DMS79 (cell line): Measurements from ENCODE around the gene MYO1H.
"Not testable (repeated sequence)": the region's sequence is repeated elsewhere in the genome, so short reads cannot be mapped to it uniquely, and the experiment has no call there.

ENCODE experiments used
- DNase-seq: peaks from one replicate; lab custom pipeline; 2025; lab: John Stamatoyannopoulos, UW

Gene MYO1H

DNA sequence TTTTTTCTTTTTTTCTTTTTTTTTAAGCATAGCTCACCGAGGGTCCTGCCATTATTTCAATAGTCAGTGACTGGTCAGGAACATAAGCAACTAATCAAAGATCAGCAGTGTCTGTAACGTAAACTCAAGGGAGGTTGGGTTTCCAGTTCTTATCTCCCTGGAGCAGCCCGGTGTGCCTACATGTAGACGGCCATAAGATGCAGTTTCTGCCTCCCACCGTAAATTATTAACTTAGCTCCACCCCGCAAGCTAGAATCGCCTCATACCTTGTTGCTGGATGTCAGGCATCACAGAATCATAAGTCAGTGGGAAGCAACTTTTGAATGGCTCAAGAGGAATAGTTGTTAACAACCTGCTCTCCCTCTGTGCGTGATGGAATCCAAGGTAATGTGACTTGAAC lies at the start of gene MYO1H:
TSS of gene MYO1H (plus strand) at position 312 of the 400 bp plus-strand sequence. CDS start at position 373, 61 bp downstream.
- no peak for DNase-seq

- DNase-seq, result no peak
Measured at GRCh38 chr12:109299849-109300248, 47.9 kb upstream of the MYO1H start.

DNA sequence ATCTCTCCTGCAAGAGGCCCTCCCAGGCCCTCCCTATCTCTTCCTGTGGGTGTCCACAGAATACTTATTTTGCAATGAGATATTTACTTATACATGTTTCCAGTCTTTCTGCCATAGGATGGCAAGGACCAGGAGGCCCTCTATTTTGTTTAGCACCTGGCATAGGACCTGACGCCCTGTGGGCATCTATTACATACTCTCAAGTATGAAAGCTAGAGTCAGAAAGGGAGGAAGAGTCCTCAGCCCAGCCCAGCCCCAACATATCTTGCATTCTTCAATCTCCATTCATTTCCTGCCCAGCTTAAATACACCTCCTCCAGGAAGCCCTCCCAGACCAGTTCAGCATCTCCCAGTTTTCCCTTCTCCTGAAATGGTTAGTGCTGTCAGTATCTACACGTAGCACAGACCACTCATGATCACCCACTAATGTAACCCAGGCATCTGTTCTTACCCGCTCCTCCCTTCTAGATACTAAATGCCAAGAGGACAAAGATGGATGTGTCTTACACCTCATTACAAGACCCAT lies 46.0 kb upstream of the MYO1H start:
- DNase-seq, result no peak

- DNase-seq, result no peak
Measured at GRCh38 chr12:109302358-109302757, 45.3 kb upstream of the MYO1H start.

GRCh38 chr12:109302770-109303169 lies 44.9 kb upstream of the MYO1H start:
- DNase-seq, result no peak

DNA sequence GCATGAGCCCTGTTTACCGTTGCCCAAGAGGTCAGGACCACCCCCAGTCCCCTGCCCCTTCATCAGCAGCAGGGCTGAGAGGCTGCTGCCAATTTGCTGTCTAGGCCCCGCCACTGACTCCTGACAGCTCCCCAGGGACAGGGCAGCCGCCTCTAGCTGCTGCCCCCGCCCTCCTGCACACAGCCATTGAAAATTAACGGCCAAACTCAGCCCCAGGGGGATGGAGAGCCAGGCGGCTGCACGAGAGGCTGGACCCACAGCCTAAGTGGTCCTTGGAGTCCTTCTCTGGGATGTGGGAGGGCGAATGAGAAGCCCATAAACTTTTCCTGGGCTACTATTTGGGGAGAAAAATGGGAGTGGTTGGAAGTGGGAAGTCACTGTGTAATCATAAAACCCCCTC lies 43.2 kb upstream of the MYO1H start:
- DNase-seq, result peak; percentile 38

DNA sequence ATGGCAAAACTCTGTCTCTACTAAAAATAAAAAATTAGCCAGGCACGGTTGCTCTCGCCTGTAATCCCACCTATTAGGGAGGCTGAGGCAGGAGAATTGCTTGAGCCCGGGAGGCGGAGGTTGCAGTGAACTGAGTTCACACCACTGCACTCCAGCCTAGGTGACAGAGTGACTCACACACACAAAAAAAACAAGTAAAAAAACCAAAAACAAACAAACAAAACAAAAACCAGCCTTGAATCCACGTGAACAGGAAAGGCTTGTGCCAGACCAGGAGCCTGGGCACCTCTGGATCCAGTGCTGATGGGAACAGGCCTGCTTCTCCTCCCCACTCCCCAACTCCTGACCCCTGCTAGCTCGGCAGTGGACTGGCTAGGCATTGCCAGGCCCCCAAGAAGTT lies 42.2 kb upstream of the MYO1H start:
- DNase-seq, result no peak

GRCh38 chr12:109307051-109307450 lies 40.6 kb upstream of the MYO1H start:
- no peak for DNase-seq

DNA sequence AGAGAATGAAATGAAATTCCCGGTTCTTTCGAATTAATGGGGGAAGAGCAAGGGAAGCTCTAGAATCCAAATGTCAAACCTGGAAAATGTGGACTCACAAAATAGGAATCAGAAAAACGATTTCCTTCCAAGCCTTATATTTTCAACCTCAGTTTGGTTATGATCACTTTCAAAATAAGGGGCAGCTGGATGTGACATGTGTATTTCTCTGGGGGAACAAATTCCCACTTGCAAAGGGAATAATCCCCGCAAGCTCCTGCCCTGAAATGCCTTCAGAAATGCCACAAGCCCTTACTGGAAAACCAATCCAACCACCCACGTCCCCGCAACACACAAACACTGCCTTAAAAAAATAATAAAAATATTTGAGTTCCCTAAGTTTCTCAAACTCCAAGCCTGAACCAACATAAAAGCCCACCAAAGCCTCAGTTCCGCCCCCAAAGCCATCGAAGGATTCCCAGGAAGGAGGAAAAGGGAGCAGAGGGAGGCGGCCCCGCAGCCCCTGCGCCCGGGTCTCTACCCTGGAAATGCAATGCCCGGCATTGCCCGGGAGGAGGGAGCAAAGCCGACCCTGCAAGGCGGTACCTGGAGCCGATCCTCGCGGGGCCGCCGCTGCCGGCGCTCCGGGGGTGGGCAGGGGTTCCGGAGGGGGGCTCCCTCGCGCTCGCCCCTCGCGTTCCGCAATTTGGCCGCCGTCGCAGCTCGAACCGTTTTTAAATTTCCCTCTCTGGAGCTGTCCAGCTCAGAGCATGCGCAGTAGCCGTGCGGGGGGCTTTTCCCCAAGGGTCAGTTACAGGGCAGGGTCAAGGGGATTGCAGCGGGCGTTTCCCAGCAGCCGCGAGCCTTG lies 38.9 kb upstream of the MYO1H start, which contains the start of gene FOXN4:
TSS of gene FOXN4 (minus strand) at position 751 of the 847 bp plus-strand sequence. CDS start 963 bp downstream, outside the sequence.
- DNase-seq, result no peak

DNA sequence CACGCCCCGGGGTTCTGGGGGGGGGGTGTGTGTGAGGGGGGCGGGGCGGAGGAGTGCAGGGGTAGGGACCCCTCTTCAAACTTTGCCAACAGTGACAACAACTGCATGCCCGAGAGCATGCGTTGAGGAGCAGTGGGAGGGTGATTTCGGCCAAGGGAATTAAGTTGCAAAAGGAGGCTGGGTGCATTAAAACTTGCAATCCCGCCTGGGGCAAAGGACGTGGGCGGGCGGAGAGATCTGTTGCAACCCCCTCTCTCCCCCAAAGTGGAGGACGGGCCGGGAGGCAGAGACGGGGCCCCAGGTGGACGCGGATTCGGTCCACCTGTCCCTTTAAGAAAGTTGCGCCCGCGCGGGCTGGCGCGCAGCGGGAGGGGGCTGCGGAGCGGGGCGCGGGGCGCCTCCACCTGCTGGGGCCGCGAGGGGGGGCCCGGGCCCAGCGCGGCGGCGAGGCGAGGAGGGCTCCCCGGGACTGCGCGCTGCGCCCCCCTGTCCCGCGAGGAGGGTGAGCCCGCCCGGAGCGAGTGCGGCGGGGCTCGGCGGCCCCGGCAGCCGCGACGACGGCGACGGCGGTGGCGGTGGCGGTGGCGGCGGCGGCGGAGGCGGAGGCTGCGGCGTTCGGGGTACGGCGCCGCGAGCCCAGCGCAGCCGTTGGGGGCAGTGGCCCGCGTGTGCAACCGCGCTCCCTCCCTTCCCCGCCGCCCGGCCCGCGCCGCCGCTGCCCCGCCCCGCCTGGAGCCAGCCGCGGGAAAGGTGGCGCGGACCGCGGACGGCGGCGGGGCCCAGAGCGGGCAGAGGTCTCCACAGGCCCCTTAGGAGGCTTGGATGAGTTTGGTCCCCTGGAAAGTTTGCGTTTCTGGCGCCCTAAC lies 38.1 kb upstream of the MYO1H start:
- DNase-seq, result no peak

DNA sequence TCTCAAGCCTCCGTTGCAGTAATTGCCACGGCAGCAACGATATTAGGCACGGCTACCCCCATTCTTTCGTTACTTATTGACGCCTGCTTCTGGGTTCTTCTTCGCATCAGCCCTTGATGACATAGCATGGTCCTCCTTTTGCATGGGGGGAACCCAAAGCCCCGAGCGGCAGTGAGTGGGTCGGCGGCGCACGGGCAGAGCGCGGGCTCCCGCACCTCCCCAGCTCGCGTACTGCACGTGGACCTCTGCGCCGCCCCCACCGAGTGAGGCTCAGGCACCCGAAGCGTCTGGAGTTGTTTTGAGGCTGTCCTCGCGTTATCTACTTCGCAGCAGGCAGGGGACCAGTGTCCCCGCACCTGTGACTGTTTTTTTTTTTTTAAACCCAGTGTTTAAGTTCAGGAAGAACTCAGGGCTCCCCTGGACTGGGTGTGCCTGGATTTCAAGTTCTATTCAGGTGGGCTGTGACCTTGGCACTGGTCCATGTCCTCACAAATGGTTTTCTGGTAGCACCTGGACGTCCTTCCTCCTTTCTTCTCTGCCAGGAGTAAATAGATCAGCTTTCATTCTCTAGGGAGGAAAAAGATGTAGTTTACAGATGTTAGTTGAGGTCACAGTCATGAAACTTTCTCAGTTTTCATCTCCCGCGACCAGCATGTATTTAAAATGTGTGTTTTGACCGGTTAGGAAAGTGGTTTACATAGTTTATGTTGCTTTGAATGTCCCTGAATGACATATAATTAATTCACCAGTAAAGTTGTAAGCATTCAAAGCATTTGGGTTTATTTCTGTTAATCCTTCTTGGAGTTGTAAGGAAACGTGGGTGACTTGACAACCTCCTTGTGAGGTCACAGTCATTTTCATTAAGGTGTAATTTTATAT lies 37.2 kb upstream of the MYO1H start:
- peak; percentile 44 for DNase-seq

DNA sequence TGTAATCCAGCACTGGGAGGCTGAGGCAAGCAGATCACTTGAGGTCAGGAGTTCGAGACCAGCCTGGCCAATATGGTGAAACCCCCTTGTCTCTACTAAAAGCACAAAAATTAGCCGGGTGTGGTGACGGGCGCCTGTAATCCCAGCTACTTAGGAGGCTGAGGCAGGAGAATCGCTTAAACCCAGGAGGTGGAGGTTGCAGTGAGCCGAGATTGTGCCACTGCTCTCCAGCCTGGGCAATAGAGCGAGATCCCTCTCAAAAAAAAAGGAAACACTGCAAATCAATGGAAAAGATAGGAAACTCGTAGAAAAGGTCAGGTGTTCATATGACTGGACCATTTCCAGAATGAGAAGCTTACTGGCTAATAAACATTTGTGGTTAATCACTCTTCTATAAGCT lies 26.4 kb upstream of the MYO1H start:
- DNase-seq, result not testable (repeated sequence)

GRCh38 chr12:109329003-109329402 lies 18.7 kb upstream of the MYO1H start:
- no peak for DNase-seq

DNA sequence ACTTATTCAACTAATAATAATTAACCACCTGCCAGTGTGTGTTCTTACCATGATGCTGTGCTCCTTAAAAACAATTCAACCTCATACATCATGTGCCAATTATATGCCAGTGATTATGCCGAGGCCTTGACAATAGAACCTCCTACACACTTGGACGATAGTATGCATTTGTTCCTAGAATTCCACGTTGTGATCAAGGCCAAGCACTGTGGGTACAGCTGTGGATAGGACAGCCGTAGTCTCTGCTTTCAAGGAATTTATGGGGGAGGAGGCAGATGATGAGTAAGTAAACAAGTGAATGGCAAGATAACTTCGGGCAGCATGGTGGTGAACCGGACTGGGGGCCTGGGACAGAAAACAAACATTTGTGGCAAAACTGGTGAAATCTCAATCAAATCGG lies 18.0 kb upstream of the MYO1H start:
- no peak for DNase-seq

DNA sequence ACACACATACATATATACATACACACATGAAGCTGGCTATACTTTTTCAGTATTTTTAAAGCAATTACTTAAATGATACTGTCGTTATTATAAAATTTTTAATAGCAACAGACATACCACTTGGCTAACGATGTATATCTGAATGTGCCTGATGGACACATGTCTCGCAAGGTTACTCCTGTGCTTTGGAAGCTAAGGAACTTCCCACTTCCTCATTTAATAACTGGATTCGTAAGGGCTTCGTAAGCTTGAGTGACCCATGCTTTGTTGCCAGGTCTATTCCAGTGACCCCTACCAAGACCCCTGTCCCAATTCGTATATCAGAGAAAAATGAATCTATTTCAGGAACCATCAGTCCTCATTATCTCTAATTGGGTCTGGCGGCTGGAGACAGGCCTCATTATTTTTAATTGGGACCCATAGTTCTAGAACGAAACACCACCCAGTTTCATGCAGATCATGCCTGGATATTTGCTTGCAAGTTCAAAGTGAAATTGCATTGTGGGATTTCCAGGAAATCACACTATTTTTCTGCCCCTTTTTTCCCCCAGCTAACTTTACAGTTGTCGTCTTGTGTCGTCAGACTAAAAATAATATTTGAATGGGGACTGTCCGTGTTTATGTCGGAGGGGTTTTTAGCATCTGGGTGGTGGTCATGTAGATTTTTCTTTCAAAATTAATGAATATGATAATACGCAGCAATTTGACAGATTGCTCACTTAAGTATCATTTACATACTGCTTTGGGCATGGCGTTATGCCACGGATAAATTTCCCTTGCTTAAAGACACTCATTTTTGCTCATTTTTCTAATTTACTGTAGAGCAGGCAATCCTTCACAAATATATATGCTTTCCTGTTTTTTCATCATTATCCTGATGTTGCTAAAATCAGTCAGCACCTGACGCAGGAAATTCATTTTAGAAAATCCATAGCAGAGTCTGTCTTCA lies 17.1 kb upstream of the MYO1H start:
- DNase-seq, result no peak

DNA sequence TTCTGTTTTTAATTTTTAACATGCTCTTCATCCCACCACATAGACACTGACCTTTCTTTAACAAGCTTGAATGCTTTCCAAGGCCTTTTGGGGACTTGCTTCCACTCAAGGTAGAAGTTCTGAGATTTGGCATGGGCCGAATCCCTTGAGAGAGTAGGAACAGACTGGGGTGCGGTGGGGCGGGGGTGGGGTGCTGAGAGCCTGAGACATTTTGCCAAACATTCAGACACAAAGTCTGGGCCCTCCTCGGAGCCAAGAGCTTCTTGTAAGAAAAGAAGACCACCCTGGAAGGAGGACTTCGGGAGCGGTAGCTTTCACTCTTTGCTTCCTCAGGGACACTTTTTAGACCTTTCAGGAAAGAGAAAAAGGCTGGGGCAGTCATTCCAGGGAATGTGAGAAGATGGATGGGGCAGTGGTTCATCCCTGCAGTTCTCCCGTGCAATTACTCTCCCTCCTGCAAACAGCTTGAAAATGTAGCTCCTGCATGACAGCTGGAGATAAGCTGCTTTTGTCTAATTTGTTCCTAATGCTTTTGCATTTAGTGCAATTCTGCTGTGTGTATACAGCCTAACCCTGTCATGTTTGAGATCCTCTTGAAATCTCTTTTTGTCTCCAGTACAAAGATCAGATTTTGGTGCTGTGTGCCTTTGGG lies 16.3 kb upstream of the MYO1H start:
- no peak for DNase-seq

GRCh38 chr12:109334887-109335286 lies 12.8 kb upstream of the MYO1H start:
- no peak for DNase-seq

- DNase-seq, result no peak
Measured at GRCh38 chr12:109336593-109336992, 11.1 kb upstream of the MYO1H start.

- no peak for DNase-seq
Measured at GRCh38 chr12:109343677-109344076, 4.0 kb upstream of the MYO1H start.

DNA sequence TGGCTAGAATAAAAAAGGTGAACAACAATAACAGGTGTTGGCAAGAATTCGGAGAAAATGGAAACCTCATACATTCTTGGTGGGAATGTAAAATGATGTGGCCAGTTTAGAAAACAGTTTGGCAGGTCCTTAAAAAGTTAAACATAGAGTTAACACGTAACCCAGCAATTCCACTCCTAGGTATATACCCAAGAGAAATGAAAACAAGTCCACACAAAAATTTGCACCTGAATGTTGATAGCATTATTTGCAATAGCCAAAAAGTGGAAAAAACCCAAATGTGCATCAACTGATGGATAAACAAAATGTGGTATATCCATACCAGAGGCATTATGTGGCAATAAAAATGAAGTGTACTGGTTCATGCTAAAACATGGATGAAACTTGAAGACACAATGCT lies 2.3 kb upstream of the MYO1H start:
- no peak for DNase-seq
